ENCODE results near the gene PCBP4.

PCBP4 gene

GRCh38 chr3:51986010-51986947 is 19.0 kb upstream of the PCBP4 start:
- H3K4me3 ChIP-seq (ENCODE audit: low read depth, low read length) = no peak overlapping the region
- TF ChIP-seq CTCF (IDR thresholded peaks at IDR 0.05; ENCODE audit: control insufficient read depth, extremely low read depth, insufficient read depth) = no peak
- no peak for DNase-seq (ENCODE audit: low read depth)

- H3K4me3 ChIP-seq (ENCODE audit: low read depth, low read length) = no peak overlapping the region
- no peak for DNase-seq (ENCODE audit: low read depth)
- no peak for TF ChIP-seq CTCF (IDR thresholded peaks at IDR 0.05; ENCODE audit: control insufficient read depth, extremely low read depth, insufficient read depth)
Measured at GRCh38 chr3:51985063-51985462, 17.8 kb upstream of the PCBP4 start.

DNA sequence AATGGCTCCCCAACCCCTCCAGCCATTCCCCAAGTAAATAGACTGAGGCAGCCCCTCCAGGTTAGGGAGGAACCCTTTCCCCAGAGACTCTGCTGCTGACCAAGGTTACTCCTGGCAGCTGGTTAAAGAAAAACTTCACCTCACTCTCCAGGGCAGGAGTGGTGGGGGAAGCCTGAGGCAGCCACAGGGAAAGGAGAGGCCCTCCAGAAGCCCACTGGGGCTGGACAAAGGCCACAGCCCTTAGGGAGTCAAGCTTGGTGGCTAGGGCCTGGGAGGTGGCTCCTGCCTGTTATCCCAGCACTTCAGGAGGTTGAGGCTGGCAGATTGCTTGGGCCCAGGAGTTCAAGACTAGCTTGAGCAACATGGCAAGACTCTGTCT is 17.0 kb upstream of the PCBP4 start:
- TF ChIP-seq CTCF (IDR thresholded peaks at IDR 0.05; ENCODE audit: control insufficient read depth, extremely low read depth, insufficient read depth) = no peak
- peak overlapping the region; percentile 66 for H3K4me3 ChIP-seq (ENCODE audit: low read depth, low read length)
- DNase-seq (ENCODE audit: low read depth) = no peak

- H3K4me3 ChIP-seq (ENCODE audit: low read depth, low read length) = peak overlapping the region; percentile 66
- TF ChIP-seq CTCF (IDR thresholded peaks at IDR 0.05; ENCODE audit: control insufficient read depth, extremely low read depth, insufficient read depth) = no peak
- DNase-seq (ENCODE audit: low read depth) = no peak
Measured at GRCh38 chr3:51983578-51984268, 16.5 kb upstream of the PCBP4 start.

DNA sequence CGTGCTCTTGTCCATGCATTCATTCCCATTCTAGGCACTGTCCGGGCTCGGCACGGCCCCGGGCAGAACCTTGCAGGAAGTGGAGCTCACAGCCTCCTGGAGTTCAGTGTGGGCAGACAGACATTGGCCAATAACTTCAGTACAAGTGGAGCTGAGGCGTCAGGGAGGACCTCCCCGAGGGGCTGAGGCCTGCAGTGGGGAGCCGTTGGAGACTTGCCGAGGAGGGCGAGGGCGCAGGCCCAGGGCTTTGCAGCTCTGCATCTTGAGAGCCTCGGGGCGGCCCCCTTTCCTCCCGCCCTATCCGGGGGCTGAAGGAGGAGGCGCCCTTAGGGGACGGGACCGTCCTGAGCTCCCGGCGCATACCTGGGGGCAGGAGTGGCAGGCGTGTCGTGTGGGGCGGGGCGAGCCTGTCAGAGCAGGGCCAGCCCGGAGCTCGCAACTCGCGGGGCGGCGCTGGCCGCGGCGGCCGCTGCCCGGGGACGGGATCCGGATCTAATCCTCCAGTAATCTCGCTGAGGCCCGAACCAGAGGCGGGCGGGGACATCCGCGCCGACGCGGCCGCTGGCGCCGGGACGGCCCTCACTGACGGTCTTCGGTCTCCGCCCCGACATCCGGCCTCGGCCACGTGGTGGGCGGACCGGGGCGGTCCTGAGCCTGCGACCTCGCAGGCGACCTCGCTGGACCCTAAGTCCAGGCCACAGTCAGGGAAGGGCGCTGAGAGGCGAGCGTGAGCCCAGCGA is 15.8 kb upstream of the PCBP4 start, which contains the start of gene ACY1:
Gene ACY1, plus strand, starts transcription at position 698 of the 740 bp plus-strand sequence. CDS start 530 bp downstream, outside the sequence.
- H3K4me3 ChIP-seq (ENCODE audit: low read depth, low read length) = peak within 1 kb of the TSS; percentile 66
- DNase-seq (ENCODE audit: low read depth) = peak; percentile 81
- TF ChIP-seq CTCF (IDR thresholded peaks at IDR 0.05; ENCODE audit: control insufficient read depth, extremely low read depth, insufficient read depth) = no peak; the same call in 1 of the 2 replicates

DNA sequence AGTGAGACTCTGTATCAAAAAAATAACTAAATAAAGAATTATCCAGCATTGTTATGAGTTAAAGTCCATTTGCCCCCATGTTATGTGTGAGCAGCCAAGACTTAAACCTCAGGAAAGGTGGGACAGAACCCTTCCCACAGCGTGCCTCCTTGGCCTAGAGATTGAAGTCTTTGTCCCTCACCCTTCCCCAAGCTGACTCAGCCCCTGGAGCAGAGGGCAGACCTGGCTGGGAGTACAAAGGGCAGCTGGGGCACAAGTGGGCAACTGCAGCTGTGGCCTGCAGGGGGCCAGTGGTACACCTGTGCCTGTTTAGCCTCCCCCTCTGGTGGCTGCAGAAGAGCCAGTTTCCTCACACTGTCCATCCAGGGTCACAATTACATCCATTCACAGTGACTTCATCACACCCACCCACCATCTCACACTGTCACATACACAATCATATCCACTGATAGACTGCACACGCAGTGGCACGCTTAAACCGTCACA is 15.1 kb upstream of the PCBP4 start:
- H3K4me3 ChIP-seq (ENCODE audit: low read depth, low read length) = peak overlapping the region; percentile 66
- DNase-seq (ENCODE audit: low read depth) = peak; percentile 34
- TF ChIP-seq CTCF (IDR thresholded peaks at IDR 0.05; ENCODE audit: control insufficient read depth, extremely low read depth, insufficient read depth) = peak; percentile 58
